HEK293 (cell line): ENCODE measurements around the gene BMPR1A.

Experiments used
- BCL11B ChIP-seq: fragments of 450-650 bp; formaldehyde crosslinking; IDR thresholded peaks from 2 replicates; pipeline ENCODE4 v1.5.1; 2016; ENCODE audit warnings: low read depth, missing biosample characterization, missing genetic modification characterization
- HOXA7 ChIP-seq: sonication (generic); formaldehyde crosslinking; IDR thresholded peaks from 2 replicates; pipeline ENCODE4 v1.8.1; 2022; ENCODE audit warnings: missing genetic modification reagents, borderline replicate concordance
- SETDB1 ChIP-seq: IDR thresholded peaks from one replicate; pipeline ENCODE4 v1.6.1; 2017; ENCODE audit warnings: mild to moderate bottlenecking, low read length, moderate library complexity, mixed read lengths; ENCODE audit not compliant: insufficient read length
- ZNF175 ChIP-seq: fragments of 450-650 bp; formaldehyde crosslinking; IDR thresholded peaks from 2 replicates; pipeline ENCODE4 v1.5.1; 2016; ENCODE audit warnings: missing biosample characterization, missing genetic modification characterization
- ZNF223 ChIP-seq: fragments of 450-650 bp; formaldehyde crosslinking; IDR thresholded peaks from 2 replicates; pipeline ENCODE4 v1.5.1; 2016; ENCODE audit warnings: missing biosample characterization, missing genetic modification characterization
- ZNF621 ChIP-seq: fragments of 450-650 bp; formaldehyde crosslinking; IDR thresholded peaks from 2 replicates; pipeline ENCODE4 v1.5.1; 2017; ENCODE audit warnings: missing biosample characterization, missing genetic modification characterization
- ZNF76 ChIP-seq: fragments of 450-650 bp; formaldehyde crosslinking; IDR thresholded peaks from 2 replicates; pipeline ENCODE4; 2016; ENCODE audit warnings: low read depth, missing biosample characterization, missing genetic modification characterization, borderline replicate concordance
- ZNF791 ChIP-seq: fragments of 450-650 bp; formaldehyde crosslinking; IDR thresholded peaks from 2 replicates; pipeline ENCODE4 v1.5.1; 2016; ENCODE audit warnings: missing biosample characterization, missing genetic modification characterization
- TF ChIP-seq, protein P1 (sequence below): fragments of 450-650 bp; formaldehyde crosslinking; IDR thresholded peaks from 2 replicates; pipeline ENCODE4 v1.5.1; 2016; ENCODE audit warnings: missing biosample characterization, missing genetic modification characterization
- TF ChIP-seq, protein P2 (sequence below): fragments of 450-650 bp; formaldehyde crosslinking; IDR thresholded peaks from 2 replicates; pipeline ENCODE4 v1.5.1; 2016; ENCODE audit warnings: missing biosample characterization, missing genetic modification characterization, low read depth
- TF ChIP-seq, protein P3 (sequence below): fragments of 450-650 bp; formaldehyde crosslinking; IDR thresholded peaks from 2 replicates; pipeline ENCODE4 v1.5.1; 2017; ENCODE audit warnings: missing biosample characterization, missing genetic modification characterization

- TF ChIP-seq HOXA7 (CRISPR knock-in tag), result no peak
- TF ChIP-seq, protein P1, sequence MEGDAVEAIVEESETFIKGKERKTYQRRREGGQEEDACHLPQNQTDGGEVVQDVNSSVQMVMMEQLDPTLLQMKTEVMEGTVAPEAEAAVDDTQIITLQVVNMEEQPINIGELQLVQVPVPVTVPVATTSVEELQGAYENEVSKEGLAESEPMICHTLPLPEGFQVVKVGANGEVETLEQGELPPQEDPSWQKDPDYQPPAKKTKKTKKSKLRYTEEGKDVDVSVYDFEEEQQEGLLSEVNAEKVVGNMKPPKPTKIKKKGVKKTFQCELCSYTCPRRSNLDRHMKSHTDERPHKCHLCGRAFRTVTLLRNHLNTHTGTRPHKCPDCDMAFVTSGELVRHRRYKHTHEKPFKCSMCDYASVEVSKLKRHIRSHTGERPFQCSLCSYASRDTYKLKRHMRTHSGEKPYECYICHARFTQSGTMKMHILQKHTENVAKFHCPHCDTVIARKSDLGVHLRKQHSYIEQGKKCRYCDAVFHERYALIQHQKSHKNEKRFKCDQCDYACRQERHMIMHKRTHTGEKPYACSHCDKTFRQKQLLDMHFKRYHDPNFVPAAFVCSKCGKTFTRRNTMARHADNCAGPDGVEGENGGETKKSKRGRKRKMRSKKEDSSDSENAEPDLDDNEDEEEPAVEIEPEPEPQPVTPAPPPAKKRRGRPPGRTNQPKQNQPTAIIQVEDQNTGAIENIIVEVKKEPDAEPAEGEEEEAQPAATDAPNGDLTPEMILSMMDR, result no peak
- no peak for TF ChIP-seq BCL11B
- TF ChIP-seq, protein P2, sequence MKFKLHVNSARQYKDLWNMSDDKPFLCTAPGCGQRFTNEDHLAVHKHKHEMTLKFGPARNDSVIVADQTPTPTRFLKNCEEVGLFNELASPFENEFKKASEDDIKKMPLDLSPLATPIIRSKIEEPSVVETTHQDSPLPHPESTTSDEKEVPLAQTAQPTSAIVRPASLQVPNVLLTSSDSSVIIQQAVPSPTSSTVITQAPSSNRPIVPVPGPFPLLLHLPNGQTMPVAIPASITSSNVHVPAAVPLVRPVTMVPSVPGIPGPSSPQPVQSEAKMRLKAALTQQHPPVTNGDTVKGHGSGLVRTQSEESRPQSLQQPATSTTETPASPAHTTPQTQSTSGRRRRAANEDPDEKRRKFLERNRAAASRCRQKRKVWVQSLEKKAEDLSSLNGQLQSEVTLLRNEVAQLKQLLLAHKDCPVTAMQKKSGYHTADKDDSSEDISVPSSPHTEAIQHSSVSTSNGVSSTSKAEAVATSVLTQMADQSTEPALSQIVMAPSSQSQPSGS (tag by site-specific recombination), result no peak
- no peak for TF ChIP-seq ZNF76 (tag by site-specific recombination)
- TF ChIP-seq, protein P3, sequence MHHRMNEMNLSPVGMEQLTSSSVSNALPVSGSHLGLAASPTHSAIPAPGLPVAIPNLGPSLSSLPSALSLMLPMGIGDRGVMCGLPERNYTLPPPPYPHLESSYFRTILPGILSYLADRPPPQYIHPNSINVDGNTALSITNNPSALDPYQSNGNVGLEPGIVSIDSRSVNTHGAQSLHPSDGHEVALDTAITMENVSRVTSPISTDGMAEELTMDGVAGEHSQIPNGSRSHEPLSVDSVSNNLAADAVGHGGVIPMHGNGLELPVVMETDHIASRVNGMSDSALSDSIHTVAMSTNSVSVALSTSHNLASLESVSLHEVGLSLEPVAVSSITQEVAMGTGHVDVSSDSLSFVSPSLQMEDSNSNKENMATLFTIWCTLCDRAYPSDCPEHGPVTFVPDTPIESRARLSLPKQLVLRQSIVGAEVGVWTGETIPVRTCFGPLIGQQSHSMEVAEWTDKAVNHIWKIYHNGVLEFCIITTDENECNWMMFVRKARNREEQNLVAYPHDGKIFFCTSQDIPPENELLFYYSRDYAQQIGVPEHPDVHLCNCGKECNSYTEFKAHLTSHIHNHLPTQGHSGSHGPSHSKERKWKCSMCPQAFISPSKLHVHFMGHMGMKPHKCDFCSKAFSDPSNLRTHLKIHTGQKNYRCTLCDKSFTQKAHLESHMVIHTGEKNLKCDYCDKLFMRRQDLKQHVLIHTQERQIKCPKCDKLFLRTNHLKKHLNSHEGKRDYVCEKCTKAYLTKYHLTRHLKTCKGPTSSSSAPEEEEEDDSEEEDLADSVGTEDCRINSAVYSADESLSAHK (tag by site-specific recombination), result no peak
- TF ChIP-seq SETDB1, result no peak
- no peak for TF ChIP-seq ZNF621 (tag by site-specific recombination)
- TF ChIP-seq ZNF175 (tag by site-specific recombination), result no peak
- no peak for TF ChIP-seq ZNF223 (tag by site-specific recombination)
- TF ChIP-seq ZNF791 (tag by site-specific recombination), result no peak
Measured at GRCh38 chr10:86941991-86942421, 185.6 kb downstream of the BMPR1A start.
